Activated naive CD4-positive, alpha-beta T cell (primary cell): Measurements from ENCODE around the gene ACTL7B.
"Not testable (repeated sequence)": the region's sequence is repeated elsewhere in the genome, so short reads cannot be mapped to it uniquely, and the experiment has no call there.

ENCODE experiments used
- DNase-seq, 4 experiments: peaks; one replicate each; lab custom pipeline; 2025; lab: John Stamatoyannopoulos, UW

The ACTL7B gene

GRCh38 chr9:108844391-108844790 lies 11.4 kb downstream of the ACTL7B start:
- DNase-seq, result no peak

- no peak for DNase-seq
These were observed 13.0 kb downstream of the ACTL7B start for GRCh38 chr9:108842610-108843295.

DNA sequence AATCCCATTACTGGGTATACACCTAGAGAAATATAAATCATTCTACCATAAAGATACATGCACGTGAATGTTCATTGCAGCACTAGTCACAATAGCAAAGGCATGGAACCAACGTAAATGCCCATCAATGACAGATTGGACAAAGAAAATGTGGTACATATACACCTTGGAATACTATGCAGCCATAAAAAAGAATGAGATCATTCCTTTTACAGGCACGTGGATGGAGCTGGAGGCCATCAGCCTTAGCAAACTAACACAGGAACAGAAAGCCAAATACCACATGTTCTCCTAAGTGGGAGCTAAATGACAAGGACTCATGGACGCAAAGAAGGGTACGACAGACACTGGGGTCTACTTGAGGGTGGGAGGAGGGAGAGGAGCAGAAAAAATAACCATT lies 16.2 kb downstream of the ACTL7B start:
- DNase-seq, result not testable (repeated sequence)

- DNase-seq, result no peak
These were observed 17.8 kb downstream of the ACTL7B start for GRCh38 chr9:108838017-108838416.

DNA sequence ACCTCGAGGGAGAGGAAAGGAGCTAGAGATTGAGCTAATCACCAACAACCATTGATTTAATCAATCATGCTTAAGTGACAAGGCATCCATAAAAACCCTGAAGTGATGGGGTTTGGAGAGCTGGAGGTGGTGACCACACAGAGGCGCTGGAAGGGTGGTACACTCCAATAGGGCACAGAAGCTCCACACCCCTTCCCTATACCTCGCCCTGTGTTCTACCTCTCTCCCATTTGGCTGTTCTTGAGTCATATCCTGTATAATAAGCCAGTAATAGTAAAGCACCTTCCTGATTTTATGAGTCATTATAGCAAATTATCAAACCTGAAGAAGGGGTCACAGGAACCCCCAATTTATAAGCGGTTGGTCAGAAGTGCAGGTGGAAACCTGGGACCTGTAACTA lies 18.3 kb downstream of the ACTL7B start:
- no peak for DNase-seq

DNA sequence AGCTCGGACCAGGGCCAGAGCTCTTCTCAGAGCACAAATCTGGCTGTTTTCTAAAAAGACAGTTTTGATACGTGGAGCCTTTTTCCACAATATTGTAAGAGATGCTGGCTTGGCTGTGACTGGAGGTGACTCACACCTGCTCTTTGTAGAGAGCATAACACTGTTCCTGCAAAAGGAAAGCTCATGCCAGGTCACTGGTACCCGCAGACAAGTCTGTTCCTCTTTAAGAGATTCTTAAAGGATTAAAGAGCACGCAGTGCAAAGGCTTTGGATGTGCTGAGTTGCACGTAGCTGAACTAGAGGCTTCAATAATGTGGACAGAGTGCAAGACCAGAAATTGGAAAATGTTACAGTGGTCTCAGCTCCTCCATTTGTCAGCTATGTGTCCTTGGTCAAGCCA lies 19.0 kb downstream of the ACTL7B start:
- DNase-seq, result no peak

GRCh38 chr9:108836319-108836718 lies 19.5 kb downstream of the ACTL7B start:
- DNase-seq, result no peak

- no peak for DNase-seq
These were observed 20.0 kb downstream of the ACTL7B start for GRCh38 chr9:108835831-108836230.

- no peak for DNase-seq
These were observed 20.7 kb downstream of the ACTL7B start for GRCh38 chr9:108834959-108835665.

- DNase-seq, result no peak
These were observed 23.6 kb downstream of the ACTL7B start for GRCh38 chr9:108832179-108832500.

GRCh38 chr9:108831496-108832178 lies 24.1 kb downstream of the ACTL7B start:
- no peak for DNase-seq

GRCh38 chr9:108830272-108830671 lies 25.5 kb downstream of the ACTL7B start:
- no peak for DNase-seq

GRCh38 chr9:108823829-108824228 lies 32.0 kb downstream of the ACTL7B start:
- DNase-seq, result no peak

DNA sequence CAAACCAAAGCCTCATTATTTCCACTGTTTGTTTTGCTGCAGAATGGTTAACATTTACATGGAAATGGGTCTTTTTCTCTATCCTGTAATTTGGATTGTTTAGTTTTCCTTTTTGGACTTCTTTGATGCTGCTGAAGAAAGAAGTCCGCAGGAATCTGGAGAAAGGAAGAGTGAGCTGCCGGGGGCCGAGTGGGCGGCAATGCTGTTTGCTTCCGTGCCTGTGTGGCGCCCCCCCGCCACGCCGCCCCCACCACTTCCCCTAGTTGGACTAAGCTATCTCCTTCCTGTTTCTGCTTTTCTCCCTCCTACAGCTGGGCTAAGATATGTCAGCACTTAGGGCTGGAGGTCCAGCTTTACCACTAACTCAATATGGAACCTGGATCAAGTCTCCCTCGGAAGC lies 39.7 kb downstream of the ACTL7B start:
- DNase-seq, result no peak

DNA sequence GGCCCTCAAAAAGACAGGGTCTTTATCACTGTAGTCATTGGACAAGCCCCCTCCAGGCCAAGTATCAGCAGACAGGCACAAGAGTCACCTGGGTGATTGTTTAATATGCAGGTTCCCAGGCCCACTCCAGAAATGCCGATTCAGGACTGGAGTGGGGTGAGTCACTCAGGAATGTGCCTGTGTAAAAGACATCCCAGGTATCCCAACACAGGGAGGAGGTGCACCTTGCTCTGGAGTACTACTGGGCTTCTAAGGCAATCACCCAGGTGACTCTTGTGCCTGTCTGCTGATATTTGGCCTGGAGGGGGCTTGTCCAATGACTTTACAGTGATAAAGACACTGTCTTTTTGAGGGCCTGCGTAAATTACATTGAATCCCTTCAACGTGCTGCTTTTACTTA lies 40.6 kb downstream of the ACTL7B start:
- no peak for DNase-seq

DNA sequence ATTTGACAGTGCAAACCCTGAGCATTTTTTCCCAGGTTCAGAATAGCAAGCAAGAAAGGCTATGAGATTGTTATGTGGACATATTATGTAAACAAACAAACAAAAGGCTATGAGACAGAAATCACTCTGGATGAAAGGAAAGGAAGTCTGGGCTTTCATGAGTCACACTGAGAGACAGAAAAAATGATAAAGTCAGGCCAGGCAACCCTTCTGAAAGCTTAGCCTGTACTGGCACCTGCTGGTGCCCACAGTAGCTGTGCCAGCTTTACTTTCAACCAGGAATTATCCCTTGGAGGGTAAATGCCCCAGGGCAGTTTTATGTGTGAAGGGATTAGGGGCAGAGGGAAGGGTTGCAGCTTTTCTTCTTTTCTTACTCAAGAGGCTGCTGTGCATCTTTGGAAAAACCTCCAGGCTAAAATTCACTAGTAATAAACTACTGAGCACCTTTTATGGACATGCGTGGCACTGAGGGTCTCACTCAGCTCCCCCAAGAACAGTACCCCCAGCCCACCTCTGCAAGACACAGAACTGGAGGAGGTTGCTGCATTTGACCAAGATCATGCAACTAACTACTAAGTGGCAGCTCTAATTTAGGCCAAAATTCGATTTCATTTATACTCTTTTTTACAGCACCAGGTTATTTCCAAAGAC lies 41.7 kb downstream of the ACTL7B start:
- DNase-seq, result no peak

DNA sequence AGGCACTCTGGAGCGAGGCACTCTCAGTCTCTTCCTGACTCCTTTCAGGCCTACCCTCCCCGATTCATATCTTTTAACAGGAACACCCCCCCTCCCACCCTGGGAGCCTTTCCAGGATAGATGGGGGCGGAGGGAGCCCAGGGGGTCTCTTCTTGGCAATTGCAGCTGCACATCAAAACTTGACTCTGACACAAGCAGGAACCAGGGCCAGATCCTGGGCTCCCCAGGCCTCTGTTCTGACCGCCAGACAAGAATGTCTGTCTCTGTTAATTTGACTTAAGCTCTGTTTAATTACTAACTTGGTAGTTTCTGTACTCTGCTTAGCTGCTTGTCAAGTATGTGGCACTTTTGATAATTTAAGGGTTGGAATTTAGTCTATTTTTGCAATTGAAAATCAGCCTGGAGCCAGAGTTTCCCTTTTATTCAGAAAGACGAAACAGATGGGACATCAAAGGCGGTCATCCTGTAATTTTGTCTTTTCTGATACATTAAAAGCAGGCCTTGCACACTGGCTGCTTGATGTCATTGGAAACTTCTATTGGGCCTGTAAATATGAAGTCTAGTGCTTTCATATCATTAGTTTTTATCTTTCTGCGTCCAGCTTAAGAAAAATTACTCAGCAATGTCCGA lies 43.3 kb downstream of the ACTL7B start:
- DNase-seq, result no peak

- DNase-seq, result no peak
These were observed 43.8 kb downstream of the ACTL7B start for GRCh38 chr9:108811944-108812343.

- DNase-seq, result no peak
These were observed 46.5 kb downstream of the ACTL7B start for GRCh38 chr9:108809269-108809668.
